Skeletal muscle tissue (tissue), 4 donors: Measurements from ENCODE around the gene INPP5A. TPM values are rescaled to one million over a fixed set of nuclear protein-coding genes. Genes with fewer than 3 reads are reported as not detected.

Experiments used
- H3K27ac ChIP-seq: one replicate; pipeline ENCODE4 v1.7.0; 2013; ENCODE audit warnings: mild to moderate bottlenecking, low read depth, low read length, inconsistent platforms
- H3K27me3 ChIP-seq, 3 donors: one replicate each; pipeline ENCODE4 v1.7.0; 2013; ENCODE audit warnings: low read length in 3 of 3; ENCODE audit not compliant: control insufficient read depth in 3 of 3, insufficient read depth in 3 of 3
- H3K36me3 ChIP-seq, 3 donors: one replicate each; pipeline ENCODE4 v1.7.0; 2013; ENCODE audit warnings: low read length in 3 of 3; ENCODE audit not compliant: control insufficient read depth in 3 of 3, insufficient read depth in 3 of 3
- H3K4me1 ChIP-seq, 3 donors: one replicate each; pipeline ENCODE4 v1.7.0; 2013; ENCODE audit warnings: low read length in 3 of 3, mild to moderate bottlenecking in 3 of 3; ENCODE audit not compliant: control insufficient read depth in 3 of 3, insufficient read depth in 3 of 3
- H3K4me3 ChIP-seq, 3 donors: one replicate each; pipeline ENCODE4 v1.7.0; 2013; ENCODE audit warnings: low read length in 3 of 3
- H3K9ac ChIP-seq, 3 donors: one replicate each; pipeline ENCODE4 v1.7.0; 2013; ENCODE audit warnings: low read length in 3 of 3, mild to moderate bottlenecking in 3 of 3, moderate library complexity in 2 of 3, low read depth in 1 of 3
- H3K9me3 ChIP-seq, 3 donors: one replicate each; pipeline ENCODE4 v1.7.0; 2013; ENCODE audit warnings: low read length in 3 of 3; ENCODE audit not compliant: control insufficient read depth in 3 of 3
- total RNA-seq: library from RNA; depleted of rRNA; stranded (reverse); fragments of >200 nt; gene quantifications from one replicate; pipeline ENCODE4 v1.2.3, GENCODE V29; 2014
- donor health status: Osteomylitis.

INPP5A gene
- total RNA-seq, 1 donor from 2014 or later: 50.6 TPM

GRCh38 chr10:132728741-132729140 lies 191.2 kb downstream of the INPP5A start:
- H3K27me3 ChIP-seq: no peaks in the 10 kb centered on the region
- no peaks in the 10 kb centered on the region for H3K4me1 ChIP-seq
- no peak overlapping the region for H3K4me3 ChIP-seq
- H3K36me3 ChIP-seq: peaks cover 11 to 19% (median 17%) of the 10 kb centered on the region in 3 donors
- H3K9ac ChIP-seq: no peak overlapping the region
- no peaks in the 10 kb centered on the region for H3K9me3 ChIP-seq
- H3K27ac ChIP-seq: no peak overlapping the region

GRCh38 chr10:132729810-132730572 lies 192.4 kb downstream of the INPP5A start:
- Histone ChIP-seq H3K27ac (no peak overlapping the region), H3K9me3 (no peaks in the 10 kb centered on the region), H3K4me3 (no peak overlapping the region), H3K27me3 (no peaks in the 10 kb centered on the region), H3K36me3 (peaks cover 11 to 25% (median 17%) of the 10 kb centered on the region in 3 donors), H3K4me1 (no peaks in the 10 kb centered on the region), H3K9ac (no peak overlapping the region)

DNA sequence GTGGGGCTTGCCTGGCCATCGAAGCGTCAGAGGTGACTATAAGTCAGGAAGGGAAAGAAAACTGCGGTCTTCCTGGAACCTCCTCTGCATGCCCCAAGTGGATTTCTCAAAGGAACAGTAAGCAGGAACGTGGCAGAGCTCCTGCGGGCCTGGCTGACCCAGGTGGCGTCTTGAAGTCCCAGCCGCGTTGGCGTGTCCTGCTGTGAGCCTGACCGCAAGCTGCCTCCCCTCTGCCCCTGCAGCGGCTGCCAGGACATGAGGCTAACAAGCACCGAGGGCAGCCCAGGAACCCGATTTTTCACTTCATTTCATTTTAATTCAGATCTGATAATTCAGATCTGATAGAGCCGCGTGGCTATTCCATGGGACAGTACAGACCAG lies 193.0 kb downstream of the INPP5A start:
- H3K9ac ChIP-seq: no peak overlapping the region
- no peak overlapping the region for H3K4me3 ChIP-seq
- H3K36me3 ChIP-seq: peaks cover 11 to 25% (median 17%) of the 10 kb centered on the region in 3 donors
- H3K27ac ChIP-seq: no peak overlapping the region
- H3K9me3 ChIP-seq: no peaks in the 10 kb centered on the region
- H3K4me1 ChIP-seq: no peaks in the 10 kb centered on the region
- no peaks in the 10 kb centered on the region for H3K27me3 ChIP-seq

DNA sequence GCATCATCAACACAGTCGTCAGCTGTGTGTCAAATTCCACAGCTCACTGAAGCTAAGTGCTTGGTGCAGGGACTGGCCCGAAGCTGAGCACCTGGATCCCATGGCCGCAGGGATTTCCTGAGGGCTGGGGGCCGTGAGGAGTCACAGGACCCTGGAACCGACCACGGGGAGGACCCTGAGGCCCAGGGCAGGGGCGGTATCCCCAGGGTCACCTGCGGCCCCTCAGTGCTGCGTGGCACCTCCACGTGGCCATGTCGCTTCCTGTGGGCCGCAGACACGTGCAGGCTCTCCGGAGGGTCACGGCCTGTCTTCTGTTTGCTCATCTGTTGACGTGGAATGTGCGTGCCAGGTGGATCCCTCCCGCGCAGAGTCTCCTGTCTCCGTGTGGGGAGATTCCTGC lies 194.9 kb downstream of the INPP5A start:
- no peaks in the 10 kb centered on the region for H3K27me3 ChIP-seq
- peaks cover 0 to 2% (median 0%) of the 10 kb centered on the region in 3 donors for H3K4me1 ChIP-seq
- no peak overlapping the region for H3K27ac ChIP-seq
- no peak overlapping the region for H3K9ac ChIP-seq
- no peak overlapping the region for H3K4me3 ChIP-seq
- H3K36me3 ChIP-seq: peaks cover 6 to 21% (median 7%) of the 10 kb centered on the region in 3 donors
- H3K9me3 ChIP-seq: no peaks in the 10 kb centered on the region

GRCh38 chr10:132733926-132734325 lies 196.3 kb downstream of the INPP5A start:
- H3K4me1 ChIP-seq: peaks cover 0 to 2% (median 0%) of the 10 kb centered on the region in 3 donors
- H3K36me3 ChIP-seq: peaks cover 0 to 20% (median 0%) of the 10 kb centered on the region in 3 donors
- H3K27ac ChIP-seq: no peak overlapping the region
- H3K9me3 ChIP-seq: no peaks in the 10 kb centered on the region
- H3K27me3 ChIP-seq: no peaks in the 10 kb centered on the region
- H3K9ac ChIP-seq: no peak overlapping the region
- H3K4me3 ChIP-seq: no peak overlapping the region

- Histone ChIP-seq H3K9me3 (no peaks in the 10 kb centered on the region), H3K9ac (no peak overlapping the region), H3K4me1 (peaks cover 0 to 2% (median 0%) of the 10 kb centered on the region in 3 donors), H3K27ac (no peak overlapping the region), H3K36me3 (peaks cover 0 to 16% (median 0%) of the 10 kb centered on the region in 3 donors), H3K4me3 (no peak overlapping the region), H3K27me3 (no peaks in the 10 kb centered on the region)
Measured at GRCh38 chr10:132735341-132735775, 197.8 kb downstream of the INPP5A start.

DNA sequence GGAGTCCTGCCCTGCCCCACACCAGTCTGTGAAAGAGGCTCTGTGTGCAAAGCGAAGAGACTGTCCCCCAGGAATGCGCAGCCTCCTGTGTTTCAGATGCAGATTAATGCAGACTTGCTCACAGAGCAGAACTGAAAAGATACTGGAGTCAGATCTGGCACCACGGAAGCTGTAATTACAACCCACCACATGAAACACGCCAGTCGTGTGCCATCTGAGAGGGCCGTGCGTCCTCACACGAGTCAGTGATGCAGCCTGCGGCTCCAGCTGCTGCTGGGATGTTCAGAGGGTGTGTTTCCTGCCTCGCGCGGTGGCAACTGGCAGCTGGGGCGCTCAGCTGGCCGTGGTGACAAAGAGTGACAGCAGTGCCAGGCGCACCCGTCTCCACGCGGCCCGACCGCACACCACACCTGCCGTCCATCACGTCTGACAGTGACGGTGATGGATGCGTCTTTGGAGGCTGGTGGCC lies 198.4 kb downstream of the INPP5A start:
- Histone ChIP-seq H3K4me3 (no peak overlapping the region), H3K4me1 (peaks cover 0 to 2% (median 0%) of the 10 kb centered on the region in 3 donors), H3K27me3 (no peaks in the 10 kb centered on the region), H3K9me3 (no peaks in the 10 kb centered on the region), H3K27ac (no peak overlapping the region), H3K9ac (no peak overlapping the region), H3K36me3 (peaks cover 0 to 11% (median 0%) of the 10 kb centered on the region in 3 donors)

GRCh38 chr10:132737390-132738048 lies 199.9 kb downstream of the INPP5A start:
- no peak overlapping the region for H3K4me3 ChIP-seq
- H3K27ac ChIP-seq: no peak overlapping the region
- H3K9me3 ChIP-seq: no peaks in the 10 kb centered on the region
- H3K27me3 ChIP-seq: no peaks in the 10 kb centered on the region
- H3K9ac ChIP-seq: peak overlapping the region in 1 of 3 donors; percentile 25
- peaks cover 0 to 9% (median 5%) of the 10 kb centered on the region in 3 donors for H3K36me3 ChIP-seq
- peaks cover 0 to 2% (median 0%) of the 10 kb centered on the region in 3 donors for H3K4me1 ChIP-seq

DNA sequence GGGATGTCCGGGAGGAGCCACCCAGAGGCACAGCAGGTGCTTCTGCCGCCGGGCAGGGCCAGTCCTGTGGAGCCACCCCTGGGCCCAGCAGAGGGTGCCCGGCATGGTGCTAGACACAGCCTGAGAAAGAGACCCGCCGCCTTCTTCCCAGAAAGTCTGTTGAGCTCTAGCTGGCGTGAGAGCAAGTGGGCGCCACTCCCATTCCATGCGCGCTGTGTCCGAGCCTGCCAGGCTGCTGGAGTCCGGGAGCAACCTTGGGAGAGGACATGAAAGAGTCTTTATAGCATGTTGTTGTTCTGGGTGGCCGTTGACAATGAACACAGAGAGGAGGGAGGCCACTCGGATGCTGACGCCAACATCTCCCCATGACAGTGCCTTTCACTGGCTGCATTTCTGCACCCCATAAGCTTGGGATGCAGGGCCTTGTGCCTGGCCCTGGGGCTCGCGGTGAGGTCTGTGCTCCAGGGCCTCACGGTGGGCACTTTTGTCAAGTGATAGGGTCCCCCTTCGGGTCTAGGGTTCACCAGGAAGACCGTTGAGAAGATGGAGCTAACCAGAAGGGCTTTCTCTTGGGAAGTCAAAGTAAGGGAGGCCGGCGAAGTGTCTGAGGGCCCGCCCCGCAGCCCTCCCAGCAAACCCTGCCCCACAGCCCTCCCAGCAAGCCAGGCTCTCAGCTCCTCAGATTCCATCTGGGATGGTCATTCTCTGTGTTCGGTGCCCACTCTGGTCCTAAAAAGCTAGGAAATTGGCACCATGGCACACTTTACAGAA lies 201.1 kb downstream of the INPP5A start:
- H3K4me3 ChIP-seq: no peak overlapping the region
- H3K27me3 ChIP-seq: no peaks in the 10 kb centered on the region
- peaks cover 0 to 2% (median 0%) of the 10 kb centered on the region in 3 donors for H3K4me1 ChIP-seq
- peaks cover 0 to 9% (median 5%) of the 10 kb centered on the region in 3 donors for H3K36me3 ChIP-seq
- no peak overlapping the region for H3K27ac ChIP-seq
- no peak overlapping the region for H3K9ac ChIP-seq
- no peaks in the 10 kb centered on the region for H3K9me3 ChIP-seq
